HepG2 (cell line): ENCODE measurements around the gene FAM168A.

Experiments used
- JUN ChIP-seq: sonication (generic); formaldehyde crosslinking; IDR thresholded peaks from 2 replicates; pipeline ENCODE4 v1.4.0; 2020; ENCODE audit warnings: mild to moderate bottlenecking, missing genetic modification reagents
- SUZ12 ChIP-seq: fragments of 150-350 bp; IDR thresholded peaks from 2 replicates; pipeline ENCODE4 v1.6.1; 2014; ENCODE audit warnings: low read depth, low read length

DNA sequence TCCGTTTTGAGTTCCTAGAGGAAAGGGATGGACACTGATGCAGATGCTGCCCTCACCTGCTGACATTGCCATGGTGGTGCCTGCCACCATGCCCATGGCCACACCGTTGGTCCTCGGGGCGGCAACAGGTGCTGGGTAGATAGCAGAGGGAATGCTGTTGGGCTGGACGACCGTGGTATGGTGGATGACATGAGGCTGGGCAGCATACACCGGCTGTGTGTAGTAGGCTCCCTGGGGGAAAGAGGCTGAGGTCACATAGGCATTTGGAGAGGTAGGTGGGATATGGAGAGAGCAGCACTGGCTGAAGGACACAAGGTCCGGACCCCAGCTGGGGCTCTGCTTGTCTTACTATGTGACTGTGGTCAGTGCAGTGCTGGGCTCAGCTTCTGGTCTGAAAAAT, 188.5 kb downstream of the FAM168A start:
- TF ChIP-seq SUZ12 (no peak), JUN (CRISPR knock-in tag) (no peak)
